Posterior vena cava (tissue), 2 donors: ENCODE data around the gene MCM6. TPM values are rescaled to one million over a fixed set of nuclear protein-coding genes. Genes with fewer than 3 reads are reported as not detected.
"Not testable (repeated sequence)": the region's sequence is repeated elsewhere in the genome, so short reads cannot be mapped to it uniquely, and the experiment has no call there.

Experiments
- DNase-seq: peaks from one replicate; pipeline ENCODE4 v3.0.0-alpha.2; 2020; ENCODE audit warnings: low spot score
- intact Hi-C, 2 donors: fragments of 100-400 bp; cut with DNase I; formaldehyde crosslinking; loops; one replicate each; pipeline versions ENCODE4 v1.14.1 to v1.14.2; 2022 to 2023
- total RNA-seq, 2 donors: library from RNA; stranded (reverse); fragmentation: NEBNext Ultra II Directional; extraction: Animal tissue kit (Norgen Biotek cat#: 25700); gene quantifications; one replicate each; pipeline ENCODE4 v1.2.1, GENCODE V29; 2021
- donor health status: DM: yes; HTN: yes; CAD: no.
- donor health status: DM: yes; HTN: yes; CAD: no.

Gene MCM6
- total RNA-seq, 2 donors from 2014 or later, result 14.4 to 15.5 TPM

GRCh38 chr2:135829378-135830135 lies 46.7 kb downstream of the MCM6 start:
- intact Hi-C loops, result no loop called here
- DNase-seq, result no peak

GRCh38 chr2:135826544-135826943 lies 49.7 kb downstream of the MCM6 start:
- no peak for DNase-seq
- intact Hi-C loops, result no loop called here

GRCh38 chr2:135825550-135826176 lies 50.6 kb downstream of the MCM6 start:
- no peak for DNase-seq
- intact Hi-C loops, result no loop called here

- no peak for DNase-seq
- intact Hi-C loops, result no loop called here
Observed at GRCh38 chr2:135825131-135825530, 51.1 kb downstream of the MCM6 start.

- intact Hi-C loops, result no loop called here
- no peak for DNase-seq
Observed at GRCh38 chr2:135822855-135823254, 53.4 kb downstream of the MCM6 start.

- intact Hi-C loops, result no loop called here
- DNase-seq, result no peak
Observed at GRCh38 chr2:135821190-135821589, 55.1 kb downstream of the MCM6 start.

GRCh38 chr2:135820003-135820618 lies 56.1 kb downstream of the MCM6 start:
- intact Hi-C loops, result no loop called here

GRCh38 chr2:135818937-135819610 lies 57.2 kb downstream of the MCM6 start:
- intact Hi-C loops, result loop anchor here in 1 of 2 donors (5.0 kb wide), 1 partner anchor 1283 kb away; no protein-coding TSS in a partner anchor
- DNase-seq, result no peak

More at GRCh38 chr2:135820003-135820618, 56.1 kb downstream of the MCM6 start:
- no peak for DNase-seq

GRCh38 chr2:135817951-135818350 lies 58.3 kb downstream of the MCM6 start:
- DNase-seq, result no peak
- intact Hi-C loops, result loop anchor here in 1 of 2 donors (5.0 kb wide), 1 partner anchor 1284 kb away; no protein-coding TSS in a partner anchor

GRCh38 chr2:135817466-135817865 lies 58.8 kb downstream of the MCM6 start:
- intact Hi-C loops, result loop anchor here in 1 of 2 donors (5.0 kb wide), 1 partner anchor 1285 kb away; no protein-coding TSS in a partner anchor
- DNase-seq, result no peak

GRCh38 chr2:135815269-135815668 lies 61.0 kb downstream of the MCM6 start:
- DNase-seq, result no peak
- intact Hi-C loops, result loop anchor here in 1 of 2 donors (5.0 kb wide), 1 partner anchor 1287 kb away; no protein-coding TSS in a partner anchor

GRCh38 chr2:135812907-135813511 lies 63.2 kb downstream of the MCM6 start:
- intact Hi-C loops, result no loop called here

GRCh38 chr2:135807874-135808273 lies 68.4 kb downstream of the MCM6 start:
- intact Hi-C loops, DNase-seq: not testable (repeated sequence)

More at GRCh38 chr2:135812907-135813511, 63.2 kb downstream of the MCM6 start:
- no peak for DNase-seq

- DNase-seq, result no peak
- intact Hi-C loops, result no loop called here
Observed at GRCh38 chr2:135803278-135803677, 73.0 kb downstream of the MCM6 start.

- intact Hi-C loops, result no loop called here
- DNase-seq, result no peak
Observed at GRCh38 chr2:135802350-135802749, 73.9 kb downstream of the MCM6 start.

GRCh38 chr2:135800513-135801460 lies 75.5 kb downstream of the MCM6 start:
- intact Hi-C loops, result no loop called here
- no peak for DNase-seq

- no peak for DNase-seq
- intact Hi-C loops, result loop anchor here in 1 of 2 donors (5.0 kb wide), 1 partner anchor 377 kb away; no protein-coding TSS in a partner anchor
Observed at GRCh38 chr2:135799738-135800137, 76.5 kb downstream of the MCM6 start.

- intact Hi-C loops, result loop anchor here in 1 of 2 donors (5.0 kb wide), 1 partner anchor 376 kb away; no protein-coding TSS in a partner anchor
- no peak for DNase-seq
Observed at GRCh38 chr2:135798762-135799161, 77.5 kb downstream of the MCM6 start.
